NCI-H1930 (cell line): Measurements from ENCODE around the gene PRM1.

ENCODE experiments used
- DNase-seq, 2 experiments: peaks; one replicate each; lab custom pipeline; 2025; lab: John Stamatoyannopoulos, UW

Gene PRM1

GRCh38 chr16:11280616-11281522 is at the start of gene PRM1:
TSS of gene PRM1 (minus strand) at chr16:11281330. CDS start at chr16:11281238, 92 bp downstream.
- no peak for DNase-seq

GRCh38 chr16:11330526-11331237 is 49.6 kb upstream of the PRM1 start:
- DNase-seq = no peak

- no peak for DNase-seq
Measured at GRCh38 chr16:11329891-11330290, 48.8 kb upstream of the PRM1 start.

- no peak for DNase-seq
Measured at GRCh38 chr16:11329071-11329491, 48.0 kb upstream of the PRM1 start.

- DNase-seq = no peak
Measured at GRCh38 chr16:11328172-11329070, 47.3 kb upstream of the PRM1 start.

GRCh38 chr16:11327277-11328171 is 46.4 kb upstream of the PRM1 start:
- no peak for DNase-seq

- DNase-seq = no peak
Measured at GRCh38 chr16:11326737-11327276, 45.7 kb upstream of the PRM1 start.

- DNase-seq = no peak
Measured at GRCh38 chr16:11326084-11326736, 45.1 kb upstream of the PRM1 start.

GRCh38 chr16:11325404-11326083 is 44.4 kb upstream of the PRM1 start:
- DNase-seq = no peak

- no peak for DNase-seq
Measured at GRCh38 chr16:11323551-11324336, 42.6 kb upstream of the PRM1 start.

- DNase-seq = no peak
Measured at GRCh38 chr16:11322823-11323222, 41.7 kb upstream of the PRM1 start.

- no peak for DNase-seq
Measured at GRCh38 chr16:11321662-11322061, 40.5 kb upstream of the PRM1 start.

- DNase-seq = no peak
Measured at GRCh38 chr16:11320170-11320569, 39.0 kb upstream of the PRM1 start.

GRCh38 chr16:11319529-11320146 is 38.5 kb upstream of the PRM1 start:
- DNase-seq = no peak

GRCh38 chr16:11318817-11319216 is 37.7 kb upstream of the PRM1 start:
- DNase-seq = no peak

- no peak for DNase-seq
Measured at GRCh38 chr16:11316331-11317015, 35.3 kb upstream of the PRM1 start.

- no peak for DNase-seq
Measured at GRCh38 chr16:11315510-11315909, 34.4 kb upstream of the PRM1 start.
